PFSK-1 (cell line): Measurements from ENCODE around the gene TNS1.

Source experiments
- SIN3A ChIP-seq: IDR thresholded peaks from 2 replicates; pipeline ENCODE4 v1.6.1; 2012; ENCODE audit warnings: mild to moderate bottlenecking, low read length, moderate library complexity, borderline replicate concordance; ENCODE audit not compliant: insufficient read depth
- TAF1 ChIP-seq: IDR thresholded peaks from 2 replicates; pipeline ENCODE4 v1.6.1; 2012; ENCODE audit warnings: low read length, control low read depth, borderline replicate concordance; ENCODE audit not compliant: insufficient read depth
- TF ChIP-seq, protein P1 (sequence below), 2 experiments: IDR thresholded peaks; 2 replicates each; pipeline versions ENCODE4 v1.6.1 to v1.8.0; 2011 to 2012; ENCODE audit warnings: low read depth in 2 of 2, low read length in 2 of 2, control low read depth in 1 of 2, inconsistent platforms in 1 of 2, mild to moderate bottlenecking in 1 of 2, moderate library complexity in 1 of 2; ENCODE audit not compliant: insufficient read depth in 1 of 2

DNA sequence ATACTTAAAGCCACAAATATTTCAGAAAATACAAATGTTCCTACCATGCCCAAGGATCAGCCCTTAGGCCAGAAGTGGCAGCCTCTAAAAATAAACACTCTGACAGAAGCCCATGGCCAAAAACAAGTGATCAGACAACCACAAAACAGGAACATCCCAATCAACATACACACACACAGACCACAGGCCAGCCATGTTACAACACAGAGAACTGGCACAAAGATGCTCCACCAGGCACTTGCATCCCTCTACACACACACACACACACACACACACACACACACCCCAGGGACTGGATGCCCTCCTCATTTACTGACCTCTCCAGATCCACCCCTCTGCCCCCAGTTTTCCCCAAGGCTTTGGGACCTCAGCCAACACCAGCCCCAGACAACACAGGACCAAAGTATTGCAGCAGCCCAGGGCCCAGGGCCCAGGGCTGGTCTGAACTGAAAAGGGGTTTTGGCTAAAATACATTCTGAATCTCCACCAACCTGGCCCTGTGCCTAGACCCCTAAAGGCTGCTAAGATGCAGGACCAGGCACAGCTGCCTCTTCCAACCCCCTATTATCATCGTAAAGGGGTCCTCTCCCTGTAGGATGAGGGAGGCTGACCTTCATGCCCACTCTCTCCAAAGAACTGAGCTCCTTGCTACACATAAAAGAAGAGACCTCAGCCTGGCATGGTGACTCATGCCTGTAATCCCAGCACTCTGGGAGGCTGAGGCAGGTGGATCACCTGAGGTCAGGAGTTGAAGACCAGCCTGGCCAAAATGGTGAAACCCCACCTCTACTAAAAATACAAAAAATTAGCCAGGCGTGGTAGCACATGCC, 151.4 kb downstream of the TNS1 start:
- TF ChIP-seq, protein P1, sequence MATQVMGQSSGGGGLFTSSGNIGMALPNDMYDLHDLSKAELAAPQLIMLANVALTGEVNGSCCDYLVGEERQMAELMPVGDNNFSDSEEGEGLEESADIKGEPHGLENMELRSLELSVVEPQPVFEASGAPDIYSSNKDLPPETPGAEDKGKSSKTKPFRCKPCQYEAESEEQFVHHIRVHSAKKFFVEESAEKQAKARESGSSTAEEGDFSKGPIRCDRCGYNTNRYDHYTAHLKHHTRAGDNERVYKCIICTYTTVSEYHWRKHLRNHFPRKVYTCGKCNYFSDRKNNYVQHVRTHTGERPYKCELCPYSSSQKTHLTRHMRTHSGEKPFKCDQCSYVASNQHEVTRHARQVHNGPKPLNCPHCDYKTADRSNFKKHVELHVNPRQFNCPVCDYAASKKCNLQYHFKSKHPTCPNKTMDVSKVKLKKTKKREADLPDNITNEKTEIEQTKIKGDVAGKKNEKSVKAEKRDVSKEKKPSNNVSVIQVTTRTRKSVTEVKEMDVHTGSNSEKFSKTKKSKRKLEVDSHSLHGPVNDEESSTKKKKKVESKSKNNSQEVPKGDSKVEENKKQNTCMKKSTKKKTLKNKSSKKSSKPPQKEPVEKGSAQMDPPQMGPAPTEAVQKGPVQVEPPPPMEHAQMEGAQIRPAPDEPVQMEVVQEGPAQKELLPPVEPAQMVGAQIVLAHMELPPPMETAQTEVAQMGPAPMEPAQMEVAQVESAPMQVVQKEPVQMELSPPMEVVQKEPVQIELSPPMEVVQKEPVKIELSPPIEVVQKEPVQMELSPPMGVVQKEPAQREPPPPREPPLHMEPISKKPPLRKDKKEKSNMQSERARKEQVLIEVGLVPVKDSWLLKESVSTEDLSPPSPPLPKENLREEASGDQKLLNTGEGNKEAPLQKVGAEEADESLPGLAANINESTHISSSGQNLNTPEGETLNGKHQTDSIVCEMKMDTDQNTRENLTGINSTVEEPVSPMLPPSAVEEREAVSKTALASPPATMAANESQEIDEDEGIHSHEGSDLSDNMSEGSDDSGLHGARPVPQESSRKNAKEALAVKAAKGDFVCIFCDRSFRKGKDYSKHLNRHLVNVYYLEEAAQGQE (IDR thresholded peaks at IDR 0.05; ENCODE audit: insufficient read depth in 1 of 2, low read depth in 2 of 2, low read length in 2 of 2) = no peak
- TF ChIP-seq SIN3A = no peak
- TF ChIP-seq TAF1 = no peak
